Fibroblast of skin of right biceps (primary cell): ENCODE results near the gene TRAK1.
A peak's percentile ranks its signal among the peaks of the same experiment; 100 is the strongest.

Source experiments
- DNase-seq: peaks from one replicate; pipeline ENCODE4 v3.0.0-alpha.2; 2013

TRAK1 gene

GRCh38 chr3:42128526-42128925 is 37.4 kb downstream of the TRAK1 start:
- DNase-seq: no peak

- no peak for DNase-seq
Measured at GRCh38 chr3:42129014-42129953, 38.1 kb downstream of the TRAK1 start.

GRCh38 chr3:42130007-42130328 is 38.8 kb downstream of the TRAK1 start:
- DNase-seq: no peak

GRCh38 chr3:42130329-42131070 is 39.3 kb downstream of the TRAK1 start:
- no peak for DNase-seq

- DNase-seq: no peak
Measured at GRCh38 chr3:42133500-42134298, 42.5 kb downstream of the TRAK1 start.

GRCh38 chr3:42134867-42135464 is 43.8 kb downstream of the TRAK1 start:
- DNase-seq: no peak

GRCh38 chr3:42139621-42140453 is 48.7 kb downstream of the TRAK1 start:
- no peak for DNase-seq

GRCh38 chr3:42140665-42141203 is 49.6 kb downstream of the TRAK1 start:
- DNase-seq: no peak

- DNase-seq: no peak
Measured at GRCh38 chr3:42143440-42143839, 52.3 kb downstream of the TRAK1 start.

GRCh38 chr3:42144209-42144608 is 53.1 kb downstream of the TRAK1 start:
- DNase-seq: no peak

GRCh38 chr3:42148086-42148848 is 57.1 kb downstream of the TRAK1 start:
- DNase-seq: no peak

GRCh38 chr3:42148982-42149432 is 57.9 kb downstream of the TRAK1 start:
- peak; percentile 82 for DNase-seq

- no peak for DNase-seq
Measured at GRCh38 chr3:42149532-42149931, 58.4 kb downstream of the TRAK1 start.

GRCh38 chr3:42149975-42150374 is 58.8 kb downstream of the TRAK1 start:
- DNase-seq: no peak

- no peak for DNase-seq
Measured at GRCh38 chr3:42151596-42152168, 60.5 kb downstream of the TRAK1 start.

GRCh38 chr3:42152193-42152592 is 61.0 kb downstream of the TRAK1 start:
- DNase-seq: no peak

GRCh38 chr3:42153039-42153438 is 61.9 kb downstream of the TRAK1 start:
- no peak for DNase-seq

- DNase-seq: no peak
Measured at GRCh38 chr3:42157540-42158538, 66.7 kb downstream of the TRAK1 start.

- DNase-seq: no peak
Measured at GRCh38 chr3:42159147-42159546, 68.0 kb downstream of the TRAK1 start.
